ENCODE results near the gene LTB4R2.

GRCh38 chr14:24340606-24341005, 30.7 kb downstream of the LTB4R2 start:
- TF ChIP-seq, protein P1, sequence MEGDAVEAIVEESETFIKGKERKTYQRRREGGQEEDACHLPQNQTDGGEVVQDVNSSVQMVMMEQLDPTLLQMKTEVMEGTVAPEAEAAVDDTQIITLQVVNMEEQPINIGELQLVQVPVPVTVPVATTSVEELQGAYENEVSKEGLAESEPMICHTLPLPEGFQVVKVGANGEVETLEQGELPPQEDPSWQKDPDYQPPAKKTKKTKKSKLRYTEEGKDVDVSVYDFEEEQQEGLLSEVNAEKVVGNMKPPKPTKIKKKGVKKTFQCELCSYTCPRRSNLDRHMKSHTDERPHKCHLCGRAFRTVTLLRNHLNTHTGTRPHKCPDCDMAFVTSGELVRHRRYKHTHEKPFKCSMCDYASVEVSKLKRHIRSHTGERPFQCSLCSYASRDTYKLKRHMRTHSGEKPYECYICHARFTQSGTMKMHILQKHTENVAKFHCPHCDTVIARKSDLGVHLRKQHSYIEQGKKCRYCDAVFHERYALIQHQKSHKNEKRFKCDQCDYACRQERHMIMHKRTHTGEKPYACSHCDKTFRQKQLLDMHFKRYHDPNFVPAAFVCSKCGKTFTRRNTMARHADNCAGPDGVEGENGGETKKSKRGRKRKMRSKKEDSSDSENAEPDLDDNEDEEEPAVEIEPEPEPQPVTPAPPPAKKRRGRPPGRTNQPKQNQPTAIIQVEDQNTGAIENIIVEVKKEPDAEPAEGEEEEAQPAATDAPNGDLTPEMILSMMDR (IDR thresholded peaks at IDR 0.05) = no peak
- no peak for TF ChIP-seq POLR2A (IDR thresholded peaks at IDR 0.05)
- no peak for TF ChIP-seq POLR2AphosphoS5 (IDR thresholded peaks at IDR 0.05)

Data from prostate gland (tissue), 2 donors.